Regular cardiac myocyte (primary cell): ENCODE results near the gene OR5K3. TPM values are rescaled to one million over a fixed set of nuclear protein-coding genes. Genes with fewer than 3 reads are reported as not detected.

Source experiments
- total RNA-seq: library from RNA; depleted of rRNA; stranded (reverse); fragments of >200 nt; gene quantifications from 2 replicates; pipeline ENCODE4 v1.2.3, GENCODE V29; 2014

Gene OR5K3
- not detected in 2 replicates for total RNA-seq

GRCh38 chr3:98390366-98390765 lies at the start of gene OR5K3:
Gene OR5K3 (plus strand): TSS chr3:98390666. CDS start chr3:98390666, 0 bp downstream.

GRCh38 chr3:98353554-98353953 lies 36.9 kb upstream of the OR5K3 start, which contains the start of gene OR5K4:
Gene OR5K4 (plus strand): TSS chr3:98353854. CDS start chr3:98353854, 0 bp downstream.

Other genes with a start within 250 kb of the OR5K3 start
- not detected in 2 replicates for gene OR5H14, start 243.2 kb upstream of the OR5K3 start, total RNA-seq
- gene OR5H15, start 224.0 kb upstream of the OR5K3 start, total RNA-seq: not detected in 2 replicates
- not detected in 2 replicates for gene OR5H6, start 126.4 kb upstream of the OR5K3 start, total RNA-seq
- not detected in 2 replicates for gene OR5H2, start 108.2 kb upstream of the OR5K3 start, total RNA-seq
- gene OR5K4, start 36.8 kb upstream of the OR5K3 start, total RNA-seq: not detected in 2 replicates
- not detected in 2 replicates for gene OR5K1, start 72.5 kb downstream of the OR5K3 start, total RNA-seq
- not detected in 2 replicates for gene OR5K2, start 107.0 kb downstream of the OR5K3 start, total RNA-seq
- 142 and 143 TPM in 2 replicates for gene CLDND1, start 132.2 kb downstream of the OR5K3 start, total RNA-seq
- not detected in 2 replicates for gene GPR15, start 141.3 kb downstream of the OR5K3 start, total RNA-seq
- 50.6 and 62.9 TPM in 2 replicates for gene CPOX, start 202.9 kb downstream of the OR5K3 start, total RNA-seq